ENCODE data around the gene BSPRY. TPM values are rescaled to one million over a fixed set of nuclear protein-coding genes. Genes with fewer than 3 reads are reported as not detected.
"Not testable (repeated sequence)": the region's sequence is repeated elsewhere in the genome, so short reads cannot be mapped to it uniquely, and the experiment has no call there.

BSPRY gene
- total RNA-seq, 1 experiment from 2014 or later, result not detected

DNA sequence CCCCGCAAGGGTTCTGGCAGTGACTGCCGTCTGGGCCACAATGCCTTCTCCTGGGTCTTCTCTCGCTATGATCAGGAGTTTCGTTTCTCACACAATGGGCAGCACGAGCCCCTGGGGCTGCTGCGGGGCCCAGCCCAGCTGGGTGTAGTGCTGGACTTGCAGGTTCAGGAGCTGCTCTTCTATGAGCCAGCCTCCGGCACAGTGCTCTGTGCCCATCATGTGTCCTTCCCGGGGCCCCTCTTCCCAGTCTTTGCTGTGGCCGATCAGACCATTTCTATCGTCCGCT, 20.5 kb downstream of the BSPRY start:
- DNase-seq (ENCODE audit: low read depth), result no peak

DNA sequence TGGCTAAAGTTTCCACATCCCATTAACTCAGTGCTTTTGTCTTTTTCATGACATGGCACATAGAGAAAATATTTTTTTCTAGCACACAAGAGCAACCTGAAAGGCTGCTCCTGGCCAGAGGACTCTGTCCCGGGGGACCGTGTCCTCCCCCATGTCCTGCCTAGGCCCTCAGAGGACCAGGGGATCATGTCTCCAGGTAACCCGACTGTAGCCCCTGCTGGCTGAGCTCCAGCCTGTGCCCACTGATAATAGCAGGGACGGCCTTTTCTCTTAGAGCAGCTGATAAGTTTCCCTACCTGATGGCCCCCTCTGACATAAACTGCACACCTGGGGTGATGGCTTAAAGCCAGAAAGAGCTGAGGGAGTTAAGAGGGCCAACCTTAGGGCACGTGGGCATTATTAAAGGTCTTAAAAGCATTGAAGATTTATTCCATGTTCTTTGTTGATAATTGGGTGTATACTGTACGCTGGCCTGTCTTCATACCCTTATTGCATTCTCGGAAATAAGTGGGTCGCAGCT, 21.5 kb downstream of the BSPRY start:
- DNase-seq (ENCODE audit: low read depth), result no peak

DNA sequence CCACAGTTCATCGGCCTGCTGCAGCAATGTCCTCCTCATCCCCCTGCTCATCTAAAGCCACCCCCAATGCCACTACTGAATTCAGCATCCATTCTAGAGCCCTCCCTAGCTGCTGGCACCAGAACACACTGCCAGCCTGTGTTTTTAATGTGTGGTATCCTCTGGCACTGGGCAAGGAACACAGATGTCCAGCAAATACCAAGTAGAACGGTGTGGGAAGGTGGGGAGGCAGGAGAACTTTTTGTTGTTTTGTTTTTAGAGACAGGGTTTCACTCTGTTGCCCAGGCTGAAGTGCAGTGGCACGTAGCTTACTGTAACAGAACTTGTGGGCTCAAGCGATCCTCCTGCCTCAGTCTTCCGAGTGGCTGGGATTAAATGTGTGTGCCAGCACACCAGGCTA, 22.7 kb downstream of the BSPRY start:
- no peak for DNase-seq (ENCODE audit: low read depth)

DNA sequence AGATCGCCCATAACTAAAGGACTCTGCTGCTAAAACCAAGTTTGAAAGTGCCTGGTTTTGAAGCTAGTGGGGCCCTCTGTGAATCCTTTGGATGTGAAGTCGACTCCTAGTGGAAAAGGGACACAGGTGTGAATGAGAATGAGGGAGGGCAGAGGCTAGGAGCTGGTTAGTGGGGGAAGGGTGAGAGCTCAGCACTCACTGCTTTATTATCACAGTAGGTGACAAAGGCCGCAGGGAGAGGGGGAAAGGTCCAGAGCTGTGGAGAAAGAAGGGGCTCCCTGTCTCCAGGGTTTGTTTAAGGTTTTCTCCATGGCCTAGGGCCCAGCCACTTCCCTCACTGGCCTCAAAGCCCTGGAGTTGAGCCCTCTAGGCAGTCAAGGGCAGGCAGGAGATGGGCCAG, 23.9 kb downstream of the BSPRY start:
- no peak for DNase-seq (ENCODE audit: low read depth)

DNA sequence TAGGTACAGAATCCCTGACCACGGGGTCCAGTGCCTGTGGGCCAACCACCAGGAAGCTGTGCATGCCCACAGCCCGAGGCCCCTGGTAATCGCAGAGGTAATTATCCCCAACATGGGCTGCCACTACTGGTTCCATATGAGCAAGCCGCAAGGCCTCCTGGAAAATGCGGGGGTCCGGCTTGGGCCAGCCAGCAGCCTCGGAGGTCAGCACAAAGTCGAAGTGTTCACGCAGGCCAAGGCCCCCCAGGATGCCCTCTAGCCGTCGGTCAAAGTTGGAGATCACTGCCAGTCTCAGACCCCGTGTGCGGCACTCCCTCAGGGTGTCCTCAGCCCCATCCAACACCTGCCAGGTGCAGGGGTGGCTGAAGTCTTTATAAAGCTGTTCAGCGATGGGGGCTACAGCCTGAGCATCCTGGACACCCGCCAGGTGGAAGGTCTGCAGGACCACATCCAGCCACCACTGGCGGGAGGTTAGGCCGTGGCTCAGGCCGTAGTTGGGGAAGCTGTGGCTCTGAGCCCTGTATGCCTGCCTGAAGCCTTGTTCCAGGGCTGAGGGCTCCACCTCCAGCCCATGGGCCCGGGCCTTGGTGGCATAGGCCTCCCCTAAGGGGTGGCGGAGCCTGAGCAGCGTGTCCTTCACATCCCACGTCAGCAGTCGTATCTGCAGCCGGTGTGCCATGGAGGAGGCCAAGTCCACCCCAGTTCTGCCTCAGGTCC, 24.5 kb downstream of the BSPRY start:
- no peak for DNase-seq (ENCODE audit: low read depth)

DNA sequence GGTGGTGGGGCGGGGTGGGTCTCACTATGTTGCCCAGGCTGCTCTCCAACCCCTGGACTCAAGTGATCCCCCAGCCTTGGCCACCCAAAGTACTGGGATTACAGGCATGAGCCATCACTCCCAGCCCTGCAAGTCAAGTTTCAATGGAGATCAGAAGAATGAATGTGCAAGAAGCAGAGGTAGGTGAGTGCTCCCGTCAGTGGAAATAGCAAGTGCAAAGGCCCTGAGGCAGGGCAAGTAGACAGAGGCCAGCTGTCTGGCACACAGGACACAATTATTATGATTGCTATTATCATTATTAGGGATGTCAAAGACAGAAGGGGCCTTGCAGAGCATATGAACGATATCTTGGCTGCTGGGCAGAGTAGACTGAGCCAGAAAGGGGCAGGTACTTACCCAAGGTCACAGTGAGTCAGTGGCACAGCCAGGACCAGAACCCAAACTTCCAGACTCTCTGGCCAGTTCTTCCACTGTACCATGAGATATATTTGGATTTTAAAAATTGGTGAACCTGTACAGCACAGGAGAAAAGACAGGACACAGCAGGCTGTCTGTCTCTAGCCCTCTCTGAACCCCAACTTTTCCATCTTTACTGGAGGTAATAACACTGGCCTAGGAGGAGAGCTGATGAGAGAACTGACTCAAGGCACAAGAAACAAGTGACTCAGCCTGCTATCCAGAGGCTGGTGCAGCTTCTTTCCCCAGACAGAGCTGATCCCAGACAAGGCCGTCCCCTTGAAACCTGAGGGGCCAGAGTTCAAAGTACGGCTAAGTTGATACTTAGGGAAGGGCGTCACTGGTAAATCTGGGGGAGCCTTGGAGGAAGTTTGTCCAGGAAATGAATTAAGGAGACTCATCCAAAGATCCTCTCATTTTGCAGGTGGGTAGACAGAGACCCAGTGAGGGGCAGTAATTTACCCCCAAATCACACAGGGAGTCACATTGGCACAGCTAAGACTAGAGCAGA, 26.0 kb downstream of the BSPRY start:
- DNase-seq (ENCODE audit: low read depth), result no peak

DNA sequence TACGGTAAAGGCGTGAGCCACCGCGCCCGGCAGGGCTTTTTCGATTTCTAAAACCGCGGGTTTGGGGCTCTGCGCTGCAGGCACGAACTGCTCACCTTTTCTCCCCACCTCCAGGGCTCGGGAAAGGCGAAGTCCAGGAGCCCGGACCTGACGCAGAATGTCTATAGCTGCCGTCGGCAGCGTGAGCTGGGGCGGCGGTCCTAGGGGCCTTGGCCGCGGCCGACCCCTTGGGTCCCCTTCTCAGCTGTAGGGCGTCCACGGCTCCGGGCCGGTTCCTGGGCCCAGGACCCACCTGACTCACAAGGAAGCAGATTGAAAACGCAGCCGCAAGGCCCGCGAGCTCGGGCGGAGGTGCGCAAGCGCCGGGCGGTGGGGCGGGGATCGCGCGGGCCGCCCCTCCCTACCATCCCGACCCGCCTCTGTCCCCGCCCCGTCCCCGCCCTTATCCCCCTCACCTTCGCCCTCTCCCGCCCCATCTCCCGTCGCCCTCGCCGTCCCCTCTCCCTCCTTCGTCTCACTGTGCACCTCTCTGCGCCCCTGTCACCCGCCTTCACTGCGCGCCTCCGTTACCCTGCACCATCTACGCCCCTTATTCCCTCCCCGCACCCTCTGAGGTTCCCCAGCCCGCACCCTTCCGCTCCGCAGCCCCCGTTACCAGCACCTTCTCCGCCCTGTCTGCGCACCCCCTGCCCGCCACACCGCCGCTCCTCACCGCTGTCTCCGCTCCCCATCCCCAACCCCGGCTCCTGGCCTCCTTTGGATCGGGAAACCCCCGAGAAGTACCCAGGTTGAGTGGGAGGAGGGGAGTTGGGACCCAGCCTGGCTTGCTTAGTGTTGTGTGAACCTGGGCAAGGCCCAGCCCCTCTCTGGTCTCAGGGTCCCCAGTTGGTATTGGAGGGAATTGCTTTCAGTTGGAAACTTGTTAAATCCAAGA, 27.6 kb downstream of the BSPRY start, which contains the start of gene HDHD3:
TSS of gene HDHD3 (minus strand) at position 353 of the 934 bp plus-strand sequence. CDS start 2,632 bp downstream, outside the sequence.
- peak; percentile 69 for DNase-seq (ENCODE audit: low read depth)

DNA sequence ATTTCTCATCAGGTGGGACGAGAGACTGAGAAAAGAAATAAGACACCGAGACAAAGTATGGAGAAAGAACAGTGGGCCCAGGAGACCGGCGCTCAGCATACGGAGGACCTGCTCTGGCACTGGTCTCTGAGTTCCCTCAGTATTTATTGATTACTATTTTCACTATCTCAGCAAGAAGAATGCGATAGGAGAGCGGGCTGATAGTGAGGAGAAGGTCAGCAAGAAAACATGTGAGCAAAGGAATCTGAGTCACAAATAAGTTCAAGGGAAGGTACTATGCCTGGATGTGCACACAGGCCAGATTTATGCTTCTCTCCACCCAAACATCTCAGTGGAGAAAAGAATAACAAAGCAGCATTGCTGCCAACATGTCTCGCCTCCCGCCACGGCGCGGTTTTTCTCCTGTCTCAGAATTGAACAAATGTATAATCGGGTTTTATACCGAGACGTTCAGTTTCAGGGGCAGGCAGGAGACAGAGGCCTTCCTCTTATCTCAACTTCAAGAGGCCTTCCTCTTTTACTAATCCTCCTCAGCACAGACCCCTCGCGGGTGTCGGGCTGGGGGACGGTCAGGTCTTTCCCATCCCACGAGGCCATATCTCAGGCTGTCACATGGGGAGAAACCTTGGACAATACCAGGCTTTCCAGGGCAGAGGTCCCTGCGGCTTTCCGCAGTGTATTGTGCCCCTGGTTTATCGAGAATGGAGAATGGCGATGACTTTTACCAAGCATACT, 29.9 kb downstream of the BSPRY start:
- DNase-seq (ENCODE audit: low read depth), result not testable (repeated sequence)

DNA sequence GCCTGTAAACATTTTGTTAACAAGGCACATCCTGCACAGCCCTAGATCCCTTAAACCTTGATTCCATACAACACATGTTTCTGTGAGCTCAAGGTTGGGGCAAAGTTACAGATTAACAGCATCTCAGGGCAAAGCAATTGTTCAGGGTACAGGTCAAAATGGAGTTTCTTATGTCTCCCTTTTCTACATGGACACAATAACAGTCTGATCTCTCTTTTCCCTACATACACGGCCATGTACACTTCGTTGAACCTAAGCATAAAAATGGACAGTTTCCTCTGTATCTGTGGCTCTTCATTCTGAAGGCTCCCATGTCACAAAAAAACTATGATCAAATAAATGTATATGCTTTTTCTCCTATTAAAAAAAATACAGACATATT, 30.5 kb downstream of the BSPRY start:
- not testable (repeated sequence) for DNase-seq (ENCODE audit: low read depth)

DNA sequence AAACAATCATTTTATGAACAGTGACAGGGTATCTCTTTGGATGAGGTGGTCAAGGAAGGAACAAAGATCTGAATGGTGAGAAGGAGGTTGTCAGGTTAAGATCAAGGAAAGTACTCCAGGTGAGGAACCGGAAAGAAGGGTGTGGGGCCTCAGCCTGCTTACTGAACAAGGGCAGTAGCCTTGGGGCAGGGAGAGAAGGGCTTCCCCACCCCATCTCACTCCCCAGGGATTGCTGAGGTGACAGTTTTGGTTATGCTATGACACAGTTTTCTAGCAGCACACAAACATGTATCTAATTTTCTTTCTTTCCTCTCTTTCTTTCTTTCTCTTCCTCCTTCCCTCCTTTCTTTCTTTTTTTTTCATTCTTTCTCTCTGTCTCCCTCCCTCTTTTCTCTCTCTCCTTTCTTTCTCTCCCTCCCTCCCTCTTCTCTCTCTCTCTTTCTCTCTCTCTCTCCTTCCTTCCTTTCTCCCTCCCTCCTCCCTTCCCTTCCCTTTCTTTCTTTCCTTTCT, 31.6 kb downstream of the BSPRY start:
- no peak for DNase-seq (ENCODE audit: low read depth)

DNA sequence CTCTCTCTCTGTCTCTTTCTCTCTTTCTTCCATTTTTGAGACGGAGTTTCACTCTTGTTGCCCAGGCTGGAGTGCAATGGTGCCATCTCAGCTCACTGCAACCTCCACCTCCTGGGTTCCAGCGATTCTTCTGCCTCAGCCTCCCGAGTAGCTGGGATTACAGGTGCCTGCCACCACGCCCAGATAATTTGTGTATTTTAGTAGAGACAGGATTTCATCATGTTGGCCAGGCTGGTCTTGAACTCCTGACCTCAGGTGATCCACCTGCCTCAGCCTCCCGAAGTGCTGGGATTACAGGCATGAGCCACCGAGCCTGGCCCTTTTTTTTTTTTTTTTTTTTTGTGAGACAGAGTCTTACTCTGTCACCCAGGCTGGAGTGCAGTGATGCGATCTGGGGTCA, 32.1 kb downstream of the BSPRY start:
- DNase-seq (ENCODE audit: low read depth), result not testable (repeated sequence)

DNA sequence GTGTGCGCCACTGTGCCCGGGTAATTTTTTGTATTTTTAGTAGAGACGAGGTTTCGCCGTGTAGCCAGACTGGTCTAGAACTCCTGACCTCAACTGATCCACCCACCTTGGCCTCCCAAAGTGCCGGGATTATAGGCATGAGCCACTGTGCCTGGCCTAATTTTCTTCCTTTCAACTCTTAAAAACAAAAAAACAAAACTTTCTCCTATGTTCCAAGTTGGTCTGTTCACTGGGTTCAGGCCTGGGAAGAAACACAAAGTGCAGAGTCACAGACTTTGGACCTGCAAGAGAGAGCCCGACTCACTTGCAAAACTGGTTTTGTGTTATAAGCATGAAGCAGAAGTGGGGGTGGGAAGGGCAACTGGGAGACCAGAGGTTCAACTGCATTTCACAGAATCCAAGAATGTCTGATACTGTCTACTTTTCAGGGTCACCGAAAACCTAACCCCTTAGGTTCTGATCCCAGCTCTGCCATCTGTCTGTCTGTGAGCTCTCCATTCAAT, 32.6 kb downstream of the BSPRY start:
- DNase-seq (ENCODE audit: low read depth), result no peak

DNA sequence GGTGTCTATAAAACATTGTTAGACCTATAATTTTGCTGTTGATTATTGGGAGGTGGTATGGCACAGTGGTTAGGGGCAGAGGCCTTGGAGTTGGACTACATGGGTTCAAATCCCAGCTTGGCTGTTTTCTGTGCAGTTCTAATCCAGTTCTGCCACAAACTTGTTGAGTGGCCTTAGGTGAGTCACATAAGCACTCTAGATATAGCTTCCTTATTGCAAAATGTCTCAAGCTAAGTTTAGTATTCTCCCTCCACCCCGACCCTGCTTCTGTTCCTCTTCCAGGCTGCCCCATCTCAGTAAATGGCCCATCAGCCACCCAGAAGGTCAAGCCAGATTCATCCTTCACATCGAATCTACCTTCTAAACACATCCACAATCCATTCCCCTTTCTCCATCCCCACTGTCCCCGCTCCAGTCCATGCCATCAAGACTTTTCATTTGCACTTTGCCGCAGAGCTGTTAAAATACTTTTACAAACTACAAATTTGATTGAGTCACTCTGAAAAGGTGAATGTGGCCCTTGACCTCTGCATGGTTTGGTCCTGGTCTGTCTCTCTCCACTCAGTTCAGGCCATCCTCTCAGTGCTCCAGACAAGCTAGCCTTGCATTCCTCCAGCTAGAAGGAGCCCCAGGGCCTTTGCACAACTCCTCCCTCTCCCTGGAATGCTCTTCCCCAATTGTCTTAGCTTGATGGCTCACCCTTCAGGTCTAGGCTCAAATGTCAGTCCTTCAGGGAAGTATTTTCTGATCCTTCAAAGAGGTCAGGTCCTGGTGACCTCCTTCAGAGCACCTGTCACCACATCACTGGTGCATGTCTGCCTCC, 37.4 kb downstream of the BSPRY start:
- DNase-seq (ENCODE audit: low read depth), result no peak

DNA sequence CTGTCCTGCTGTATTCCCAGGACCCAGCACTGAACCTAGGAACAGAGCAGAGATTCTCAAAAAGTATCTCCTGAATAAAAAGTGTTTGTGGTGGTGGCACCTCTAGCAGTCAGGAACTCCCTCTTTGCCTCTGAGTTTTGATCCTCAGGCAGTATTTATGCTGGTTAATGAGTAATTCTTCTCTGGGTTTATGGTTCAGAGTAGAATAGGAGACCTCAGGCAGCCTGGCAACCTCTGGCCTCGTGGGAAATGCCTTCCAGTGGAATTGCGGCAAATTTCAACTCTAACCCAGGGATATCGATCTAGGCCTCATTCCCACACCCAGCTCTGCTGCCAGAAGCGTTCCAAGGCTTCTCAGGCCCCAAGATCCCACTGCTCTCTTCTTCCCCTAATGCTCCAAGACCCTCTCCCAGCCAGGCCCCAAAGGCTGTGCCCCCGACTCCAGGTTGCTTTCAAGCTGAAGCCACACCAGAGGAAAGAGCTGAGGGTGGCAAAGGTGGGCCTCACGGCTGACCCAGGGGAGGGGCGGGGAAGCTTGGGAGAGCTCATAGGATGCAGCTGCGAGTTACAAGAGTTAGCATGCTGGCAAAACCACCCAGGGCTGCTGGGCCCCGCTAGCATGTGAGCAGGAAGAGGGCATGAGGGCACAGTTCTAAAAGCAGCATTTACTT, 38.4 kb downstream of the BSPRY start:
- DNase-seq (ENCODE audit: low read depth), result no peak

DNA sequence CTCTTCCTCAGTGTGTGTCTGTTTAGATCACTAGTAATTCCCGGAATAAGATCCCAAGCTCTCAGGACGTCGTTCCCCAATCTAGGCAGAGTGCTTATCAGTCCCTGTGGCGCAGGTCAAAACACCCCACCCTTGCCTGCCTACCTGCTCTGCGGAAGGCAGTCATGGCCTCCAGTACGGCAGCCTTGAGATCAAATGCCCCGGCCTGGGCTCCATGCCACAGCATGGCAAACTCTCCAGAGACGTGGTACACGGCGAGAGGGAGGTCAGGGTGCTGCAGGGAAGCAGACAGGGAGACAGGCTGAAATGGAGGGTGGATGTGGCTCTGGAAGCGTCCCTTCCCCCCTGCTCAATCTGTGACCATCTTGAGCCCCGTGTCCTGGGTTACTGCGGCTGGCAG, 39.5 kb downstream of the BSPRY start:
- no peak for DNase-seq (ENCODE audit: low read depth)

DNA sequence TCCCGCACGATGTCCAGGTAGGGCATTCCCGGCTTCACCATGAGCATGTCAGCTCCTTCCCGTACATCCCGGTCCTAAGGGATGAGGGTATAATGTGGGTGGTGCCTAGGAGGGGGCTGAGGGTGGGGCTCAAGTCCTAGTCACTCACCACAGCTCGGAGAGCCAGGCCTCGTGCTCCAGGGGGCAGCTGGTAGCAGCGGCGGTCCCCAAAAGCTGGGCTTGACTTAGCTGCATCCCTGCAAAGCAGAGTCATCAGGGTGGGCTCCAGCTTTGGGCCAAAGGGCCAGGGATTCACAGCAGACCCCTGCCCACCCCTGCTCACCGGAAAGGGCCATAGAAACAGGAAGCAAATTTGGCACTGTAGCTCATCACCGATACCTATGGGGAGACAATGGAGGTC, 40.1 kb downstream of the BSPRY start:
- no peak for DNase-seq (ENCODE audit: low read depth)

DNA sequence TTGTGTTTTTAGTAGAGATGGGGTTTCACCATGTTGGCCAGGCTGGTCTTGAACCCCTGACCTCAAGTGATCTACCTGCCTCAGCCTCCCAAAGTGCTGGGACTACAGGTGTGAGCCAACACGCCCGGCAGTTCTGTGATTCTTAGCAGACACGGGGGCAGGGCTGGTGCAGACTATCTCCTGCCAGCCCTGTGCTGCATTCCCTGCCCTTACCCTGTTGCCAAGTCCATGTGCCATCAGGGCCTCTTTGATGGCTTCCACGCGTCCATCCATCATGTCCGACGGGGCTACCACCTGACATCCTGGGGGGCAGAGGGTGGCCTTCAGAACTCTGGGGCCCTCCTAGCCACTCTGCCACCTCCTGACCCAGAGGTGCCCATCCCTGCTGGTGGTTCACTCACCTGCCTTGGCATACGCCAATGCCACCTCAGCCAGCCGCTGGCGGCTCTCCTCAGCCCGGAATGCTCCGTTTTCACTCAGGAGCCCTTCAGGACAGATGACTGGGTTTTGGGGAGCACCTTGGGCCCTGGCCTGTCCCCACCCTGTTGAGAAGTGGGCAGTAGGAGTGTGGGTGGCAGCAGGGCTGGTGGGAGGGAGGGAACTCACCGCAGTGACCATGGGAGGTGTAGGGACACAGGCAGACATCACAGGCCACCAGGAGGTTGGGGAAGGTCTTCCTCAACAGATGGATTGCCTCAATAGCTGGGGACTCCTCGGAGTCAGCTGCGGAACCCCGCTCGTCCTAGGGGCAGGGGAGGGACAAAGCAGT, 41.0 kb downstream of the BSPRY start:
- no peak for DNase-seq (ENCODE audit: low read depth)

DNA sequence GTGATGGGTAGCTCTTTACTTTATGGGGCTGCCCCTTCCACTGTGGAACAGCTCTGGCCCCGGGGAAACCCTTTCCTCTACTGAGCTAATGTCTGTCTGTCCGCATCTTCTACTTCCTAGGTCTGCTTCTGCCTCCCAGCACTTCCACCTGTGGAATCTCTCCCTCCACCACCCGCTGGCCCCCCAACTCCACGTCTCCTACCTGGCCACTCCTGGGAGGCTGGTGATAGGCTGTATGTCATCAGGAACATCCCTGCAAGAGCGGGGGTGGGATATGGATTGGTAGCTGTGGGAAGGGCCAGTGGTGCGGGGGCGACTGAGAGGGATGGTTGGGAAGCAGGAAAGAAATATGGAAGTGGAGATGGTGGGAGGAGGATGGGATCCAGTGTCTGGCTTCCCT, 42.6 kb downstream of the BSPRY start:
- DNase-seq (ENCODE audit: low read depth), result no peak

Data from RPMI7951 (cell line).